ENCODE data around the gene ROR1. TPM values are rescaled to one million over a fixed set of nuclear protein-coding genes. Genes with fewer than 3 reads are reported as not detected.
"Not testable (repeated sequence)": the region's sequence is repeated elsewhere in the genome, so short reads cannot be mapped to it uniquely, and the experiment has no call there.

The ROR1 gene
- total and polyA plus RNA-seq, 8 donors, result 1.4 to 37.3 (median 14.6) TPM

DNA sequence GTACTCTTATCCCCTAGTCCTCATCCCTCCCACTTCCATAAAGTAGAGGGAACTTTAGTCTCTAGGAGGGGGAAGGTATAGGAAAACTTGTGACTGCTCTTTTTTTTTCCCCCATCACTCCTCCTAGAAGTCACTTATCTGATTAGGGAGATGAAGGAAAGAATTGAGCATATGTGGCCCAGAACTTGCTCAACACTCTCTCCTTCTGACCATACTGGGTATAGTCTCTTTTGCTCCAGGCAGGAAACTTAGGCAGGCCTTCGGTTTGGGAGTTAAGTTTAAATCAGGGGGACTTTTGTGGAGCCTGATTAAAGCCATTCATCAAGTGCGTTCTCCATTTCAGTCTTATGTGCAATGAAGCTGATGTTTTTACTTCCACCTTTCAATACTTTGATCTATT, 435.4 kb downstream of the ROR1 start:
- no peak overlapping the region for H3K4me3 ChIP-seq
- 68 to 81% (median 73%) methylated on average over 2 of the region's 2 CpGs for WGBS, 5 donors
- intact Hi-C loops (cut with DNase I; ENCODE audit: low total_unique reads), result no loop called here
- H3K27ac ChIP-seq, result no peak overlapping the region
- no peaks in the 10 kb centered on the region for H3K36me3 ChIP-seq
- H3K27me3 ChIP-seq, result no peaks in the 10 kb centered on the region
- no peaks in the 10 kb centered on the region for H3K9me3 ChIP-seq
- TF ChIP-seq POLR2AphosphoS5 (IDR thresholded peaks at IDR 0.05) (no peak), EP300 (IDR thresholded peaks at IDR 0.05) (no peak), POLR2A (IDR thresholded peaks at IDR 0.05) (no peak)
- TF ChIP-seq, protein P1, sequence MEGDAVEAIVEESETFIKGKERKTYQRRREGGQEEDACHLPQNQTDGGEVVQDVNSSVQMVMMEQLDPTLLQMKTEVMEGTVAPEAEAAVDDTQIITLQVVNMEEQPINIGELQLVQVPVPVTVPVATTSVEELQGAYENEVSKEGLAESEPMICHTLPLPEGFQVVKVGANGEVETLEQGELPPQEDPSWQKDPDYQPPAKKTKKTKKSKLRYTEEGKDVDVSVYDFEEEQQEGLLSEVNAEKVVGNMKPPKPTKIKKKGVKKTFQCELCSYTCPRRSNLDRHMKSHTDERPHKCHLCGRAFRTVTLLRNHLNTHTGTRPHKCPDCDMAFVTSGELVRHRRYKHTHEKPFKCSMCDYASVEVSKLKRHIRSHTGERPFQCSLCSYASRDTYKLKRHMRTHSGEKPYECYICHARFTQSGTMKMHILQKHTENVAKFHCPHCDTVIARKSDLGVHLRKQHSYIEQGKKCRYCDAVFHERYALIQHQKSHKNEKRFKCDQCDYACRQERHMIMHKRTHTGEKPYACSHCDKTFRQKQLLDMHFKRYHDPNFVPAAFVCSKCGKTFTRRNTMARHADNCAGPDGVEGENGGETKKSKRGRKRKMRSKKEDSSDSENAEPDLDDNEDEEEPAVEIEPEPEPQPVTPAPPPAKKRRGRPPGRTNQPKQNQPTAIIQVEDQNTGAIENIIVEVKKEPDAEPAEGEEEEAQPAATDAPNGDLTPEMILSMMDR (IDR thresholded peaks at IDR 0.05), result no peak
- DNase-seq, result no peak
- H3K4me1 ChIP-seq, result no peaks in the 10 kb centered on the region

DNA sequence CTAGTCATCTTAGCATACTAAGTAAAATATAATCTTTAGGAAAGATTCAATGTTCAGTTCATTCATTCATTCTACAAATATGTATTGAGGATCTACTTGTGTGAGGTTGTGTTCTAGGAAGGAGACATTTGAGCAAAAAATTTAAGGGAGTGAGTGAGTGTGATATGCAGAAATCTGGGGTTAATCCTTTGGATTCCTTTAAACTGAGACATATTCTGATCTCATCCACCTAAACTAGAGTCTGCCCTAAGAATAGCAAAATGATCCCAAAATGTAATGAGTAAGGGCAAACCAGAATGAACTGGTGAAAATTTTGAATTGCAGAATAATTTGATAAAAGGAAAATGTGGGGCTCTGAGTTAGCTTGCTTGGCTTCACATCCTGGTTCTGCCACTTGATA, 438.2 kb downstream of the ROR1 start:
- Histone ChIP-seq H3K27me3 (no peaks in the 10 kb centered on the region), H3K4me3 (no peak overlapping the region)
- DNase-seq, result no peak

DNA sequence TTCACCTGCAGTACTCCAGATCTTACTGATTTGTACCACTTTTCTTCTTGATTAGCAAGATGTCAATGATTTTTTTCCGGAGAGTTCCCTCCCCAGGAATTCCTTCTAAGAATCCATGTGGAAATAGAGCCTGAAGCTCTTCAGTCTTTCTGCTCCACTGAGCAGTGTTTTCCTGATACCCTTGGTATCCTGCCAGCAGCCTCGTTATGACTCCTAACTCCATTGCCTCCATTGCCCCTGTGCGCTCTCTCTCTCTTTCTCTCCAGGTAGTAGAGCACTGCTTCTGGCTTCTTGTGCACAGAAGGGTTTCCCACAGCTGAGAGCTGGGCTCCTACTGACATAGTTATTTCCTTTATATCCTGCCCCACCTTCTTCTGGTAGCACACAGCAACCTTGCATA, 441.8 kb downstream of the ROR1 start:
- Histone ChIP-seq H3K4me1 (no peaks in the 10 kb centered on the region), H3K9me3 (no peaks in the 10 kb centered on the region), H3K4me3 (no peak overlapping the region), H3K27me3 (no peaks in the 10 kb centered on the region), H3K27ac (no peak overlapping the region), H3K36me3 (no peaks in the 10 kb centered on the region)
- DNase-seq, result no peak
- WGBS, 5 donors, result 81 to 90% (median 85%) methylated on average over 3 of the region's 3 CpGs
- TF ChIP-seq, protein P1 (IDR thresholded peaks at IDR 0.05), result no peak
- TF ChIP-seq EP300 (IDR thresholded peaks at IDR 0.05) (no peak), POLR2A (IDR thresholded peaks at IDR 0.05) (no peak), POLR2AphosphoS5 (IDR thresholded peaks at IDR 0.05) (no peak)
- intact Hi-C loops (cut with DNase I; ENCODE audit: low total_unique reads), result no loop called here

More for the DNA sequence above, 438.2 kb downstream of the ROR1 start:
- TF ChIP-seq, protein P1 (IDR thresholded peaks at IDR 0.05), result no peak
- TF ChIP-seq EP300 (IDR thresholded peaks at IDR 0.05) (no peak), POLR2A (IDR thresholded peaks at IDR 0.05) (no peak), POLR2AphosphoS5 (IDR thresholded peaks at IDR 0.05) (no peak)
- Histone ChIP-seq H3K36me3 (no peaks in the 10 kb centered on the region), H3K4me1 (no peaks in the 10 kb centered on the region), H3K9me3 (no peaks in the 10 kb centered on the region), H3K27ac (no peak overlapping the region)
- intact Hi-C loops (cut with DNase I; ENCODE audit: low total_unique reads), result no loop called here

DNA sequence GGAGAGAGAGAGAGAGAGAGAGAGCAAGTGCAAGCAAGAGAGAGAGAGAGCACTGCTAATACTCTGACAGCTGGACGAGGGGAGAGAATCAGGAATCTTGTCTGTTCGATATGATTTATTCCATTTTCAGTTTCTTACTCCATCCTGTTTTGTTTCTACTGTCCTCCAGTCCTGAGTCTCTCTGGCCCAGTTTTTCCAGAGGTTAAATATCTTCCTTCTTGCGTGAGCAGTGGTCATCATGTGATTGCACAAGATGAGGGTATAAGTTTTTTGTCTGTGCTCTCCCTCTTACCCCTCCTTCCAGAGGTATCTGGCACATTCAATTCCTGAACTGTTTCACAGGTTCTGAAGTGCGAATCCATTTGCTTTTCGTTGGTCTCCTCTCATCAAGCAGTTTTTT, 446.4 kb downstream of the ROR1 start:
- intact Hi-C loops (cut with DNase I; ENCODE audit: low total_unique reads), result no loop called here
- WGBS, 5 donors, result 76 to 90% (median 83%) methylated on average over 5 of the region's 5 CpGs
- H3K27ac ChIP-seq, result no peak overlapping the region

DNA sequence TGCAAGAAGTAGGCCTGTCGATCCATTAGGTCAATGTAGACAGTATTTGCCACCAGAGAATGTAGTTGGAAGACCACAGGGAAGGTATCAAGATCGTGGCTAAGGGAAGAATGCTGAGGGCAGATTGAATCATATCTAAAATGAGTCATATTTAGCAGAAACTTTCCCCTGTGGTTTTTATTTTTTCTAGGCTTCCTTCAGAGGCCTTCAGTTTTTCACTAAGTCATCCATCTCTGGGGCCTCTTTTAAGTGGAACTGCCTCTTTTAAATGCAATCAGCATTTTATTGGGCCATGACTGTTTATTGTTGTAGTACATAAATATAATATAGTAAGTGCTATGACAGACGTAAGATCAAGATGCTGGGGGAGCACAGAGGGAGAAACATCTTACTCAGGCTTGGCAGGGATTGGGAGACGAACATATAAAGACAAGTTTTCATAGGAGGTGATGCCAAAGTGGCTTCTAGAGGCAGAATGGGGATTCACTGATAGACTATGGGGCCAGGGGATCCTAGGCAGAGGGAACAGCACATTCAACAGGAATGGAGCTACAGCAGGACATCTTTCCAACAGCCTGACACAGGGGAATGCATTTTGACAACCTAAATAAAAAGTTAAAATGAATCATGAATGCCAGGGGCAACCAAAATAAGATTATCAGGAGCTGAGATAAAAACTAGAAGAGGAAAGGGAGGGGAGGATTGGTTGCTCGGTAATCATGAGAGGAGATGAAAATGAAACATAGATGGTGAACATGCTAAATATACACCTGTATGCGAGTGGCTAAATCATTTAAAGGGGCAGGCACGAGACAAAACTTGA, 449.7 kb downstream of the ROR1 start:
- intact Hi-C loops (cut with DNase I; ENCODE audit: low total_unique reads), result no loop called here
- no peaks in the 10 kb centered on the region for H3K36me3 ChIP-seq
- no peaks in the 10 kb centered on the region for H3K4me1 ChIP-seq
- DNase-seq, result no peak
- no peak overlapping the region for H3K27ac ChIP-seq
- no peak overlapping the region for H3K4me3 ChIP-seq
- H3K9me3 ChIP-seq, result no peaks in the 10 kb centered on the region
- no peaks in the 10 kb centered on the region for H3K27me3 ChIP-seq
- WGBS, 5 donors, result 57 to 66% (median 63%) methylated on average over 7 of the region's 7 CpGs
- TF ChIP-seq POLR2AphosphoS5 (IDR thresholded peaks at IDR 0.05), result no peak
- no peak for TF ChIP-seq POLR2A (IDR thresholded peaks at IDR 0.05)
- TF ChIP-seq, protein P1 (IDR thresholded peaks at IDR 0.05), result no peak
- no peak for TF ChIP-seq EP300 (IDR thresholded peaks at IDR 0.05)

More for the DNA sequence above, 446.4 kb downstream of the ROR1 start:
- Histone ChIP-seq H3K27me3 (no peaks in the 10 kb centered on the region), H3K4me3 (no peak overlapping the region), H3K36me3 (no peaks in the 10 kb centered on the region), H3K9me3 (no peaks in the 10 kb centered on the region), H3K4me1 (no peaks in the 10 kb centered on the region)
- no peak for TF ChIP-seq POLR2A (IDR thresholded peaks at IDR 0.05)
- no peak for DNase-seq

DNA sequence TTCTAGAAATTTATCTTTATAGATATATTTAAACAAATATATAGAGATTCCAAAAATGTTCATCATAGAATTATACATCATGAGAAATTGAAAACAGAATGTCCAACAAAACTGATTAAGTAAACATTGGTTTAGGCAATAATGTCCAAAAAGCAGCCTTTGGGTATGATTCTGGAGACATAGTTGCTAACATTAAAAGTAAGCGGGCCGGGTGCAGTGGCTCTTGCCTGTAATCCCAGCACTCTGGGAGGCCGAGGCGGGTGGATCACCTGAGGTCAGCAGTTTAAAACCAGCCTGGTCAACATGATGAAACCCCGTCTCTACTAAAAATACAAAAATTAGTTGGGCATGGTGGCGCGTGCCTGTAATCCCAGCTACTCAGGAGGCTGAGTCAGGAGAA, 450.4 kb downstream of the ROR1 start:
- H3K36me3 ChIP-seq; H3K27me3 ChIP-seq; H3K27ac ChIP-seq; H3K4me3 ChIP-seq; H3K9me3 ChIP-seq; H3K4me1 ChIP-seq; intact Hi-C loops (cut with DNase I; ENCODE audit: low total_unique reads); DNase-seq: not testable (repeated sequence)
- 90 to 97% (median 95%) methylated on average over 7 of the region's 7 CpGs for WGBS, 5 donors
